Peyer's patch (tissue), 4 donors: ENCODE data around the gene FAM53A.
"Not testable (repeated sequence)": the region's sequence is repeated elsewhere in the genome, so short reads cannot be mapped to it uniquely, and the experiment has no call there.

Experiments
- CTCF ChIP-seq, 6 experiments: fragments of 450-650 bp in 4 of 6; fragments of 200-600 bp in 2 of 6; sonication (generic) in 1 of 6; IDR thresholded peaks; one replicate each; pipeline ENCODE4 v1.5.1; 2017 to 2019; ENCODE audit warnings: antibody characterized with exemption in 6 of 6, mild to moderate bottlenecking in 3 of 6, moderate library complexity in 1 of 6
- POLR2A ChIP-seq, 2 donors: fragments of 450-650 bp; IDR thresholded peaks; one replicate each; pipeline ENCODE4 v1.5.1; 2017; ENCODE audit warnings: antibody characterized with exemption in 2 of 2, mild to moderate bottlenecking in 2 of 2, moderate library complexity in 2 of 2

GRCh38 chr4:1640716-1641503 is 43.2 kb downstream of the FAM53A start:
- TF ChIP-seq CTCF, POLR2A (IDR thresholded peaks at IDR 0.05): not testable (repeated sequence)
